Activated CD4-positive, alpha-beta T cell treated with anti-CD3 and anti-CD28 coated beads for 1 hour (primary cell): ENCODE data around the gene SIPA1L3.
"Not testable (repeated sequence)": the region's sequence is repeated elsewhere in the genome, so short reads cannot be mapped to it uniquely, and the experiment has no call there.

Experiments used
- DNase-seq: peaks from one replicate; pipeline ENCODE4 v3.0.0-alpha.2; 2020

The SIPA1L3 gene

DNA sequence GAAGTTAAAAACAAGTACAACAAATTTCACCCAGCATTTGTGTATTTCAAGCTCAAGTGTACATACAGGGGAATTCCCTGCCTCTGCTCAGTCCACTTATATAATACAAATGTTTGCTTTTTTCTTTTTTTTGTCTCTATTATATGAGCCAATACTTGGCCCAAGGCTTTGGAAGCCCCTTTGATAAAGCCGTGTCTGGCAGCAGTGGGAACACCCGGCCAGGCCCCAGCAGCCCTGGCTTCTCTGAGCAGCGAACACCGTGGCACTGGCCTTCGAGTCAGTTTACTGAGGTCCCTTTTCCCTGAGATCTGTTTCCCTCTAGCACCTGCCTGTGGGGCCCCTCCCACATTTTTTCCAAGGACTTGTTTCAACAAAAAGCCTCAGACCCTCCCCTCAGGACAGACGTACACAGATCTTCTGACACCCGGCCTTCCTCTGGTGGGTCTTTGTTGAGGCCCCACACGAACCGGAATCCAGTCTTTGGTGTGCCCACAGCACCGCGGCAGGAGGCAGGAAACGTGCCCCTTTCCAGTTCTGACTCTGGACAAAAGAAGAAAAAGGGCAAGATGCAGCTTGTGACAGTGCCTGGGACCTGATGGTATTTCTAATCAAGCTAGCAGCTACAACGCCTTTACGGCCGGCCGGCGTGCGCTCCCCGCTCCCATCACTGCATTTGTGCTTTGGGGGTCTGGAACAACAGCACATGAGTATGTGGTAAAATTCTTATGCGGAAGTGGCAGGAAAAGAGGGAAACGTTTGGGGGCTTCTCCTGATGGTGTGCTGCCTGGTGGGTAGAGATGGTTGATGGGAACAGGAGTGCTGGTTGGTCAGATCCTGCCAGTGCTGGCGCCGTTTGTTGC lies 13.8 kb downstream of the SIPA1L3 start:
- DNase-seq = no peak

- not testable (repeated sequence) for DNase-seq
Observed at GRCh38 chr19:37924573-37924972, 17.6 kb downstream of the SIPA1L3 start.

GRCh38 chr19:37925212-37925611 lies 18.2 kb downstream of the SIPA1L3 start:
- DNase-seq = no peak

DNA sequence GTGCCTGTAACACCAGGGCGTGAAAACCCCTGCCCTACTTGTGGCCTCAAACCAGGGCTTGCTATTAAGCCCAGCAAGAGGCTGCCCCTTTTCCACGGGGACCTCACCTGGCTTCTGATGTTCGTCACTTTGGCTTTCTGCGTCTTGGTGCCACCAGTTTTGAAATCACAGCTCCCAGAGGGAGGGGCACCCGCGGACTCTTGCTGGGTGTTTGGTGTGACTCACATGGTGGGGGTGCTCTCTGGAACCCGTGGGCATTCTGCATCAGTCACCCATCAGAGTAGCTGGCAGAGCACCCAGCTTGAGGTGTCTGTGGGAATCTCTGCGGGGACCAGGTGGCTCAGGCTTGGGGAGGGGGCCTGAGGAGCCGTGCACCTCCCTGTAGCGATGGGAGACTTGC lies 19.2 kb downstream of the SIPA1L3 start:
- DNase-seq = no peak

DNA sequence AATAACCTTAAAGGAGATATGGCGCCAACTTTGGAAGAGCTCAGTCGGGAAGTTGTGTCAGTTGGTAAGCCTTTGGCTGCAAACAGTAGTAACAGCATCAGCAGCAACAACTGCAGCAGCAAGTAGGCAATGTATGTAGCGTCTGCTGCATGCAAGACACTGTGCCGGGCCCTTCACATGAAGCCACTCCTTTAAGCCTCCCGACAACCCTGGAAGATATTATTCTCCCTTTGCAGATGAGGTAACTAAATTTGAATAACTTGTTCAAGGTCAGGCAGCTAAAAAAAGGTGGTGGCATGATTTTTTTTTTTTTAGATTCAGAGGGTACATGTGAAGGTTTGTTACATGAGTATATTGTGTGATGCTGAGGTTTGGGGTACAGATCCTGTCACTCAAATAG lies 19.7 kb downstream of the SIPA1L3 start:
- DNase-seq = no peak

DNA sequence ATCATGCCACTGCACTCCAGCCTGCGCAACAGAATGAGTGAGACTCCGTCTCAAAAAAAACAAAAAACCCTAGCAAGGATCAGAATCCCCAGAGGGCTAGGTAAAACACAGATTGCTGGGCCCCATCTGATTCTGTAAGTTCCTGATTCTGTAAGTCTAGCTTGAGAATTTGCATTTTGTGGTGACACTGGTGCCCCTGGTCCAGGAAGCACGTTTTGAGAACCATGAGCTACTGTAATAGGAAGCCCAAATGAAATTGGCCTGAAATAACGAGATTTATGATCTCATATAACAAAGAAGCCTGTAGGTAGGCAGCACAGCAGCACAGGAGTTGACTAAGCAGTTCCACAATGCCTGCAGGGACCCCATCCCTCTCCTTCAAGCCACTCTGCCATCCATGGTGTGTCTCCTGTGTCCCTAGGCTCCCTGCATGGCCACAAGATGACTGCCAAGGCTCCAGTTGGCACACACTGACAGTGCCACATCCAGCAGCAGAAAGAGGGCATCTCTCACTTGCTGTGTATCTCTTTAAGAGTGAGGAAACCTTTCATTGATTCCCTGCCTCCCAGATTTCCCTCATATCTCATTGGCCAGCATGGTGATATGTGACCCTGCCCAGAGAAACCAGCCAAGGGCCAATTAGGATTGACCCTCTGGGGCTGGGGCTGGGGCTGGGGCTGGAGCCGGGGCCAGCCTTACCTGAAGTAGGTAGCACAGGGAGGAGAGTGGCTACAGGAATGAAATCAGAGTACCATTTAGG lies 21.7 kb downstream of the SIPA1L3 start:
- DNase-seq = no peak

DNA sequence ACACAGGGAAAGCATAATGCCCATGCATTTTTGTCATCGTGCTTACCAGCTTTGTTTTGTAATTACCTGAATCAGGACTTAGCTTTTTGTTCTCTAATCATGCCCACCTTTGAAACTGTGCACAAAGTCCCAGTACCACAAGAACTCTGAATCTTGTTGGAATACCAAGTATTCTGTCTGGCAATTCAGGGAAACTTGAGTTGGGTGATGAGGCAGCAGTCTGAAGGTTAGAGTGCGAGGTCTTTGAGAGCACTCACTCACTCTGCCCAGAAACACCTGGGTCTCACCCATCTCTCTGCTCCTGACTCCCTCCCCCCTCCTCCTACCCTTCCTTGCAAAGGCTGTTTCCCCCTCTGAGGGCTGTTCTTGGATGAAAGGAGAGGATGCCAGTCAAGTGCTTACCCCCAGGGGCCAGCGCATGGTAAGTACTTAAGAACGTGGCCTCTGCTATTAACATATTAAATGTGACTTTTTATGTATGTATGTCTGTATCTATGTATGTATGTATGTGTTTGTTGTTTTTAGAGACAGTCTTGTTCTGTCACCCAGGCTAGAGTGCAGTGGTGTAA lies 22.4 kb downstream of the SIPA1L3 start:
- no peak for DNase-seq

DNA sequence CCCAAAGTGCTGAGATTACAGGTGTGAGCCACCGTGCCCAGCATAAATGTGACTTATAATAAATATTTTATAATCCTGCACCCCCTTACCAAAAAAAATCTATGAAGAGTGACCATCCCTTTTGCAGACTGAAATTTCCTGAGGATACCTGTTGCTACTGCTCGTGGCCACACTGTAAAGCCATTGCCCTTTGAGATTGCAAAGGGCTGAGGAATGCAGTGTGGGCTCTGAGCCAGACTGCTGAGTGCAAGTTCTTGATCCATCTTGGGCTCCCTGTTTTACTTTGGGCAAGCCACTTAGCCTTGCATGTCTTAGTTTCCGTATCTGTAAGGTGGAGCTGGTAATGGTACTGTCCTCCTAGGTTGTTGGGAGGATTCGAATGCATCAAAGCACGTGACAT lies 23.4 kb downstream of the SIPA1L3 start:
- DNase-seq = no peak

DNA sequence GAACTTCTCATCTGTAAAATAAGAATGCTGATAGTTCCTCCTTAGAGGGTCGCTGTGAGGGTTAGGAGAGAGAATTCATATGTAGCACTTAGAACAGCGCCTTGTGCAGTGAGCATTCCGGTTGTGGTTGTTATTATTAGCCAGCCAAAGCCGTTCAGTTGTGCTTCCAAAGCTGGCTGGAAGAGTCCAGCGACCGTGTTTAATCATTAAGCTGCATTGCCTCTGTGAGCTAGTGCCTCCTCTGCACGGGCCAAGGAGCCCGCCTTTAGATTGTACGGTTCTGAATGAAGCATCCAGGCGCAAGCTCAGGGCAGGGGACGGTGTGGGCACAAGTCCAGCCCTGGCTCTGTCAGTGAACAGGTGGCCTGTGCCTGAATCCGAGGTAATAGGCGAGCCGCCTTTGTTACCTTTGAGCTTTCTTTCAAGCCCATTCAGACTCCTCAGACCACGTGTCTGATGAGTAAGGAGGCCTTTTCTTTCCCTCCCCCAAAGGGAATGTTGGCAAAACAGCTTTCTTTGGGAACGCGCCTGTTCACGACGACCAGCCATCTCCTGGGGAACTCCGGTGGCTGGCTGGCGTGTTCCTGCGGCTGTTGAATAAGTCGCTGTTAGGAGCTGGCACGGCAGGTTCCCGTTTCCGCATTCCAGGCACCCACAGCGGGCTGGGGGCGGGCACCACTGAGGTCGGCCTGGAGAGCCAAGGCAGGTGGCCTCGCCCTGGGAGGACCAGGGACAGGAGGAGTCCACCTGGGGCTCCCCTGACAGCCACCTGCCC lies 25.1 kb downstream of the SIPA1L3 start:
- DNase-seq = no peak

- DNase-seq = no peak
Observed at GRCh38 chr19:37932985-37933936, 26.3 kb downstream of the SIPA1L3 start.

- DNase-seq = no peak
Observed at GRCh38 chr19:37933937-37934358, 26.9 kb downstream of the SIPA1L3 start.

DNA sequence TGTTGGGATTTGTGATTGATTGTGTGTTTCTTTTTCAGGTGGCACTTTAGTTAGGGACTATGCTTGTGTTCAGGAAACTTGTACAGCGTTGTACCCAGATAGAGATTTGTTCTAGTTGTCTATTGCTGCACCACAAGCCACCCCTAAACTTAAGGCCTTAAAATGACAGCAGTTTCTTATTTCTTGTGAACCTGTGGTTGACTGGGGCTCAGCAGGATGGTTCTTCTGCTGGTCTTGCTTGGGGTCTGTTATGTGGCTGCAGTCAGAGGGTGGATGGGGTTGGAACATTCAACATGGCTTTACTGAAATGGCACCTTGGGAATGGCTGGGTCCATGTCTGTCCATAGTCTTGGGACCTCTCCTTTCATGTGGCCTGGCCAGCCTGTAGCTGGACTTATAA lies 28.3 kb downstream of the SIPA1L3 start:
- DNase-seq = no peak

GRCh38 chr19:37936166-37936565 lies 29.2 kb downstream of the SIPA1L3 start:
- DNase-seq = no peak

GRCh38 chr19:37936886-37937285 lies 29.9 kb downstream of the SIPA1L3 start:
- no peak for DNase-seq

- DNase-seq = no peak
Observed at GRCh38 chr19:37938353-37938752, 31.3 kb downstream of the SIPA1L3 start.

- DNase-seq = no peak
Observed at GRCh38 chr19:37941782-37942515, 34.9 kb downstream of the SIPA1L3 start.

GRCh38 chr19:37942516-37942902 lies 35.5 kb downstream of the SIPA1L3 start:
- DNase-seq = no peak

GRCh38 chr19:37943480-37943879 lies 36.5 kb downstream of the SIPA1L3 start:
- DNase-seq = no peak

DNA sequence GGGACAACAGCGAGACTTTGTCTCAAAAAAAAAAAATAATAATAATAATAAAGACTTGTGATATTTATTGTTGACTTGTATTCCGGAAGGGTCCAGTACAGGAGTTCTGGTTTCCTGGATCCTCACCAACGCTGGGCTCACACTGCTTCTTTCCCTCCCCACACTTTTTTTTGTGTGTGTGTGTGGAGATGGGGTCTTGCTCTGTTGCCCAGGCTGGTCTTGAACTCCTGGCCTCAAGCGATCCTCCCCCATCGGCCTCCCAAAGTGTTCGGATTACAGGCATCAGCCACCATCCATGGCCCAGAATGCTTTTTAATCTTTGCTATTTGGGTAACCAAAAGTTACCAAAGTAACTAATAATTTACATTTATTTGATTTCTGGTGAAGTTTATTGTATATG lies 39.1 kb downstream of the SIPA1L3 start:
- no peak for DNase-seq

DNA sequence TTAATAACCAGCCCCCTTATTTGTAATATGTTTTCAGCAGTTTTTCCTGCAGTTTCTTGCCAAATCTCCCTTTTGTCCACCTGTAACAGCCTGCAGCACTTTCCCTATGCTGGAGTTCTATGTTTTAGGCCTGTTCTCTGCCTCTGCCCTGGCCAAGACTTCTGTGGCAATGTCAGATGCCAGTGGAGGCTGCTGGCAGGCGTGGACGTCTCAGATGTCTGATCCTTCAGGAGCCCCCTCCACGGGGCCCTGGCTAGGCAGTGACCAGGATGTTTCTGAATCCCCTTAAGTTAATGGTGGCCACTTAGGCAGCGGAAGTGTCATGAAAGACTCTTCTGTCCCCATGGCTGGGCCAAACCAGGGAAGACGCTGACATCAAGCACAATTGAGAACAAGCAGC lies 40.8 kb downstream of the SIPA1L3 start:
- no peak for DNase-seq

DNA sequence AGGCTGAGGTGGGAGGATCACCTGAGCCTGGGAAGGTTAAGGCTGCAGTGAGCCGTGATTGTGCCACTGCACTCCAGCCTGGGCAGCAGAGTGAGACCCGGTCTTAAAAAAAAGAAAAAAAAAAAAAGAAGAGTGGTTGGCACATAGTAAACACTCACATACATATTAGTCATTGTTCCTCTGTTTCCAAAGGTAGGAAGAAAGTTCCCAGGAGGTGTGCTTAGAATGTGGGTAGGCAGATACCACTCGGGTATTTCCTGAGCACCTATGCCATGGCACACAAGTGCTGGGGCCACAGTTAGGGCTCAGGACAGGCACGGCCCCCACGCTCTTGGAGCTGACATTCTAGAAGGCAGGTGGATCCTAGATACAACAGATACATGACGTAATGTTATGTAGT lies 41.4 kb downstream of the SIPA1L3 start:
- DNase-seq = no peak
